Renal pelvis (tissue), 4 donors: ENCODE measurements around the gene RBM39. TPM values are rescaled to one million over a fixed set of nuclear protein-coding genes. Genes with fewer than 3 reads are reported as not detected.
"Not testable (repeated sequence)": the region's sequence is repeated elsewhere in the genome, so short reads cannot be mapped to it uniquely, and the experiment has no call there.

Experiments
- DNase-seq: peaks from one replicate; pipeline ENCODE4 v3.0.0-alpha.2; 2013
- polyA plus RNA-seq, 3 donors: library from polyadenylated mRNA; unstranded; fragments of 120-200 nt; gene quantifications; one replicate each; pipeline ENCODE4 v1.2.1, GENCODE V29; 2013; ENCODE audit not compliant: insufficient read length in 3 of 3

Gene RBM39
- polyA plus RNA-seq, 3 donors: 540 to 689 (median 646) TPM

DNA sequence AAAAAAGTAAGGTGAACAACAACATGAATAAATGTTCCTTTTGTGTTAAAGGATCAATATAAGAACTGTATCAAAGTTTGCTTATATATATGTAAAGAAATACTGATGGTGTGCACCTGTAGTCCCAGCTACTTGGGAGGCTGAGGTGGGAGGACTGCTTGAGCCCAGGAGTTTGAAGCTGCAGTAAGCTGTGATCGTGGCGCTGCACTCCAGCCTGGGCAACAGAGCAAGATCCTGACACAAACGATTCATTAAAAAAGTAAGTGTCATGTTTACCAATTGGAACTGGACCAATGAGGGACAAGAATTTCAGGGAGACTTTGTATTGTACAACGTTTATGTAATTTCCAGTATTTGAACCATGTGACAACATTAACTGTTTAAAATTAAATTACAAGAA, 24.8 kb upstream of the RBM39 start:
- no peak for DNase-seq

DNA sequence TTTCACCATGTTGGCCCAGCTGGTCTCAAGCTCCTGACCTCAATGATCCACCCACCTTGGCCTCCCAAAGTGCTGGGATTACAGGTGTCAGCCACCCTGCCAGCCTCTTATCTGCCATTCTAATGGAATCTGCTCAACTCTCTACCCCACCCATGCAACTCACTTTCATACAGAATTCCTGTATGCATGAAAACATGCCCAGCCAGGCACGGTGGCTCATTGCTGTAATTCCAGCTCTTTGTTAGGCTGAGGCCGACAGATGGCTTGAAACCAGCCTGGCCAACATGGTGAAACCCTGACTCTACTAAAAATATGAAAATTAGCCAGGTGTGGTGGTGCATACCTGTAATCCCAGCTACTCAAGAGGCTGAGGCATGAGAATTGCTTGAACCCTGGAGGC, 22.9 kb upstream of the RBM39 start:
- DNase-seq: not testable (repeated sequence)

DNA sequence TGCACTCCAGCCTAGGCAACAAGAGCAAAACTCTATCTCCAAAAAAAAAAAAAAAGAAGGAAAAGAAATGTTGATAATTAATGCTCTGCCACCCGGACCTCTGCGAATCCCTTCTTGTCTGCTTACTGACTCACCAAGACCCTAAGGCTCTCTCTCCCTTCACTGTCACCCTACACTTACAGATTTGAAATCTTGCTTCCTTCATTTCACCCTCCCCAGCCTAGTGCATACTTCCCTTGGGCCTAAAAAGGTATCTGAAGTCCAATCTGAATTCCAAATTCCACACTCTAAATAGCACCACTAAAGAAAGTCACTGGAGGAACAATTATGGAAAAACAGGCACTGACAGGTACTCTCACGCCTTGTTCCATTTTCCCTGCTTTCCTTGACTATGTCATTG, 20.4 kb upstream of the RBM39 start:
- no peak for DNase-seq

DNA sequence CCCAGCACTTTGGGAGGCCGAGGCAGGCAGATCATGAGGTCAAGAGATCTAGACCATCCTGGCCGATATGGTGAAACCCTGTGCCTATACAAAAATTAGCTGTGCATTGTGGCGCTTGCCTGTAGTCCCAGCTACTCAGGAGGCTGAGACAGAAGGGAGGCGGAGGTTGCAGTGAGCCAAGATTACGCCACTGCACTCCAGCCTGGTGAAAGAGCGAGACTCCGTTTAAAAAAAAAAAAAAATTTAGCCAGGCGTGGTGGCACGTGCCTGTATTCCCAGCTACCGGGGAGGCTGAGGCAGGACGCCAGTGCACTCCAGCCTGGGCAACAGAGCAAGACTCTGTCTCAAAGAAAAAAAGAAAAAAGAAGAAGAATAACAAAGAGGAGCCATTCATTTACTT, 19.5 kb upstream of the RBM39 start:
- not testable (repeated sequence) for DNase-seq

DNA sequence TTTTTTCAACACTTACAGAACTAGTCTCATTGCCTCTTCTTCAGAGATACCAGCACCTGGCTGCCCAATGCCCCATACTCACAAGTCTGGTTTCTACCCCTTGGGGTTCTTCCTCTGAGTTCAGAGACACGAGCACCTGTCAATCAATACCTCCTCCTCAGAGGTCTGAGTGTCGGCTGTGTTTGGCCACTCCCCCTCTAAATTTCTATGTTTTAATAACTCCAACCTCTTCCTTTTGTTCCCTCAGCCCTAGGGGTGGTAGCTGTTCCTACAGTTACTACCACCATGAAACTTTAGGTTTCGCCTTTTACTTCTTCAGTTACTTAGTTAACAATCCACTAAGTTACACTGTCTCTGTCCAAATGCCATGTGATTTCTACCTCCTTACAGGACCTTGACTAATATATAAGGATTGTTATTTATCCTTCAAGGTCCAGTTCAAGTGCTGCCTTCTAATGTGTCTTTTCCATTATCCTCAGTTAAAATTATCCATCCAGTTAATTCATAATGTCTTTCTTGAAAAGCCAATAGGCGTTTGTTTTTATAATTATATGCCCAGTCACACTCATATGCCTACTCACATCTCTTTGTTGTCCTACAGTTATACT, 15.1 kb upstream of the RBM39 start:
- DNase-seq: no peak

DNA sequence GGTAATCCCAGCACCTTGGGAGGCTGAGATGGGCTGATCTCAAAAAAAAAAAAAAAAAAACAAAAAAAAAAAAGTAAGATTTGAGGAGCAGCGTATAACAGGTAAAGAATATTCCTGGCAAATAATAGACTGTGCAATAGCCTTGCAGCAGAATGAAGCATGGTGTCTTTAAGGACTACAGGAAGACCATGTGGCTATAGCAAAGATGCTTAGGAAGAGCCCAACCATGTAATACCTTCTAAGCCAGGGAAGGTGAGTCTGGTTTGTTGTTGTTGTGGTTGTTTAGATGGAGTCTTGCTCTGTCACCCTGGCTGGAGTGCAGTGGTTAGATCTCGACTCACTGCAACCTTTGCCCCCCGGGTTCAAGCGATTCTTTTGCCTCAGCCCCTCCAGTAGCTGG, 14.3 kb upstream of the RBM39 start:
- DNase-seq: no peak

DNA sequence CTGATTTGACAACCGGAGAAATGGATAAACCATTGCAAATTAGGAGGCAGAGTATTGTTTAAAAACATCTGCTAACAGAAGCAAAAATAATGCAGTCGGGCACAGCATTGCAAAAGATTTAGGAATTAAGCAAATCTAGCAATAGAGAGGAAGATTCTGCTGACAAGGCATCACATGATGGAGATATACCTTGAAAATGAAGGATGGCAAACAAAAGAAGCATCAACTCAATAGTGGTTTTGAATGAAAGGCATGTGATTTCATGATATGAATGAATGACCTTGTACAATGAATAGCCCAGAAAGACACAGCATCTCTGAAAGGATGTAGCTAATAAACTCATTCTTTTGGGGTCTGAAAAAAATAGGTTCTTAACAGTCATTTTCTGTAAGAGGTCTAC, 8.6 kb upstream of the RBM39 start:
- DNase-seq: no peak

DNA sequence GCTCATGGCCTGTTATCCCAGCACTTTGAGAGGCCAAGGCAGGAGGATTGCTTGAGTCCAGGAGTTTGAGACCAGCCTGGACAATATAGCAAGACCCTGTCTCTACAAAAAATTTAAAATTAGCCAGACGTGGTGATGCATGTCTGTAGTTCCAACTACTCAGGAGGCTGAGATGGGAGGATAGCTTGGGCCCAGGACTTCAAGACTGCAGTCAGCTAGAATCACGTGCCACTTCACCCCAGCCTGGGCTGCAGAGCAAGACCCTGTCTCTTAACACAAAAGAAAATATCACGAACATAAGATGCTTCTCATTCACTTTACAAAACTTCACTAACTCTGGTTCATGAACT, 2.4 kb upstream of the RBM39 start:
- DNase-seq: not testable (repeated sequence)

DNA sequence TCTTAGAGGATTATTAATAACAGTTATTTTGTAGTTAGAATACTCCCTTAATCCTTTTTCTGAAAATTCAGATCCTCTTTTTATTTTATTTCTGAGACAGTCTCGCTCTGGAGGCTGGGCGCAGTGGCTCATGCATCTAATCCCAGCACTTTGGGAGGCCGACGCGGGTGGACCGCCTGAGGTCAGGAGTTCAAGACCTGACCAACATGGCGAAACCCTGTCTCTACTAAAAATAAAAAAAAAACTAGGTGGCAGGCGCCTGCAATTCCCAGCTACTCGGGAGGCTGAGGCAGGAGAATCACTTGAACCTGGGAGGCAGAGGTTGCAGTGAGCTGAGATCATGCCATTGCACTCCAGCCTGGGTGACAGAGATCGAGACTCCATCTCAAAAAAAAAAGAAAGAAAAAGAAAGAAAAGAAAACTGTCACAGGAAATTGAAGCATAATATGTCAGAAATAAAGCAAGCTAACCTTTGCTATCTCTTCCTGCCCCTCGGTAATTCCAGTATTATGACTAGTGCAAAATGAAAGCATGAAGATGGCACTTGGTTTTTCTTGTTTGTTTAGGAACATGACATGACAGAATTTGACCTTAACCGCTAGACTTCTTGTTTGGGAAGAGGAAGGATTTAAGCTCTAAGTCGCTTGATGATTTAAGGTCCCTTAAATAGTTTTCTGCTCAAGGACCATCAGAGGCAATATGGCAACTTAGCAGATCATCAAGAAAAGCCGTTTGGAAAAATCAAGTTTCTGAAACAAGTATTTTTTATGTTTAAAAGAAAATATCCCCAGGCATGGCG, 1.8 kb upstream of the RBM39 start:
- no peak for DNase-seq

DNA sequence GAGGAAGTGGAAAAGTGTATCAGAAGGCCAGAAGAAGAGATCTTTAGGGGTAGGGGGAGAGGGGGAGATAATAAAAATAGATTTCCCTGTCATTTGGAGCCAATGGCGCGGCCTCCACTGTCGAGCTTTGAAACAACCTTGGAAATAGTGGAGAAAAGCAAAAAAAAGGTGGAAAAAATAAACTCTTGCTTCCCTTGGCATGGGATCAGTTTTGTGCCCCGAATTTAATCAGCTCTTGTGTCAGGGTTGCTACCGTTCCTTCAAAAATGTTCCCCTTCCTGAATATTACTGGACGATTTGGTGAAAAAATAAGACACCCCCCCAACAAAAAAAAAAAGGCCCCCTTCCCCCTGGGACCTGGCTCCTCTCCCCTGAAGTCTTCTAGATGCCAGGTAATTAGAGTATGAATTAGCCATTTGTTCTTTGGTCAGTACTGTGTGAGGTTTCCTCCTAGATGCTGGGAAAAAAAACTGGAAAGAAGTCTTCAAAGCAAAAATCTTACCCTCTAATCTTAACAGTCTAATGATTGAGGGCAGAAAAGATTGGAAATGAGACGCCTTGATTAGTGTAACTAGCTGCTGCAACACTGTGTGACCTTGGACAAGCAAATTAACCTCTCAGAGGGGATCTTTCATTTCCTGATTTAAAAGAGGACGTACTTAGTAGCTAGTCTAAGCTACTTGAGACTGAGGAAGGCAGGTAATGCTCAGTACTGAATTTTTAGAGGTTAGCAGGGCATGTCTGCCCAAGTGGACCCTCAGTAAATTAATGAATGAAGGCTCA, 872 bp upstream of the RBM39 start:
- DNase-seq: peak; percentile 27

DNA sequence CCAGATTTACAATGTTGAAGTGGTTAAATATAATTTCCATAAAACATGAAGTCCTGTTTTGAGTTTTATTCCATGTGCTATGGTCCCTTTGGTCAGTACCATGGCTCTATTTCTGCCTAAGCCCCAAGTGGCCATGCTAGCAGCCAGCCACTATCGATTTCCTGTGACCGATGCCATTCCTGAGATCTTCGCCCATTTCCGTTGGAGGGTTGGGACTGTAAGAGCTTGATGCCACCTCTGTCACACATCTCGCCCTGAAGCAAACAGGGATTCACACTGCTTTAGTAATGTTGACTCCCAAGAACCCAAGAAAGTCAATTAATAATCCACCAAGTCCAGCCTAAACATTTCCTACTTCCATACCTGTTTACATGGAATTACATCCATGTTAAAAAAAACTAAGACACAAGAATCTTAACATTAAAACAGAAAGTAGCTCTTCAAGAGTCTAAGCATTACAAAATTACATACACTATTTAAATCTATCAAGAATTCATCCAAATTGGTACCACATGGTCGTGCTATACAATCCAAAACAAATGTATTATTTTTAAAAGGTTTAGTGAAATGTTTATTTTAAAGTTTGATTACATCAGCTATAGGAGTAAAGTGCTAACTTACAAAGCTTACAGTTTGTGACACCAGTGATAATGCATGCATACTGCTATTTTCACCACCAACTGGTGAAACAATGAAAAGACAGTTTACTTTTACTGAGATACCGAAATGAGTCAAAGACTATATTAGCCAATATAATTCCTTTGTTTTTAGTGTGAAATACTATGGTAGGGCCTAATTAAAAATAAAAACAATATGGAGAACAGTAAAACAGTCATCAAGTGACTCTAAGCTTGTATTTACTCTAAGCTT, 2.5 kb downstream of the RBM39 start:
- DNase-seq: no peak

DNA sequence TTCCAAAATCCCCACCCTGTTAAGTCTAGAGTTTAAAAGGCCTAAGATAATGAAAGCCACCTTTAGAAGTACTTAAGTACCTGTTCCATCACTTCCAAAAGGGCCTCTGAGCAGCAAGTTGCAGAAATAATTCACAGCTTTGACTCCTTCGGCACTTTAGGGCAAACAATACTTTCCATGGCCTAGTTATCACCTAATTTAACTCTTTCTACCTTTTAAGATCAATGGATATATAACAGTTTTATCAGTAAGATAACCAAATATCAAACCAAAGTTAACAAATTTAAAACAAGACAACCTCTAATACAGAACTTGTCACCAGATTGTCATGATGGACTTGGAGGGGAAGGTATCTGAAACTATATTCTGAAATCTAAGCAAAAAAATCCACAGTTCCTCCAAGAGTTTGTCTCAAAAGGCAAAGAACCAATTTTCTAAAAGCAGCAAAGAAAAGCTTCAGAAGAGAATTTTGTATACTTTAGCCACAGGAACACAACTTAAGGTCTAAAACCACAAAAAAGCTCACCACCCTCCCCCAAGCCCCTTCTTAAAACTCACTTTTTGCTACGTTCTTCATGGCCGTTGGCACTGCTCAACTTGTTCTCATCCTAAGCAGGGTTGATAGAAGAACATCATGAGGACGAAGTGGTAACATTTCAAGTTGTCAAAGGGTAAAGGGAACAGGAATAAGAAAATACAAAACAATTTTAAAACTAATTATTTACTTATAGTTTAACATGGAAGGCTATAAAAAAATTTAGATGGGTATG, 3.5 kb downstream of the RBM39 start:
- DNase-seq: no peak

DNA sequence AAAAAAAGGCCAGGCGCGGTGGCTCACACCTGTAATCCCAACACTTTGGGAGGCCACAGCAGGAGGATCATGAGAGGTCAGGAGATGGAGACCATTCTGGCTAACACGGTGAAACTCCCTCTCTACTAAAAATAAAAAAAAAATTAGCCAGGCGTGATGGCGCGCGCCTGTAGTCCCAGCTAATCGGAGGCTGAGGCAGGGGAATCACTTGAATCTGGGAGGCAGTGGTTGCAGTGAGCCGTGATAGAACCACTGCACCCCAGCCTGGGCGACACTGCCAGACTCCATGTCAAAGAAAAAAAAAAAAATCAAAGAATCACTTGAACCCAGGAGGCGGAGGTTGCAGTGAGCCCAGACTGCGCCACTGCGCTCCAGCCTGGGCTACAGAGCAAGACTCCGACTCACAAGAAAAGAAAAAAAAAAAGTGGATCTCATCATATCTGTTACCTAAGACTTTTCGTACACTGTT, 4.2 kb downstream of the RBM39 start:
- no peak for DNase-seq

DNA sequence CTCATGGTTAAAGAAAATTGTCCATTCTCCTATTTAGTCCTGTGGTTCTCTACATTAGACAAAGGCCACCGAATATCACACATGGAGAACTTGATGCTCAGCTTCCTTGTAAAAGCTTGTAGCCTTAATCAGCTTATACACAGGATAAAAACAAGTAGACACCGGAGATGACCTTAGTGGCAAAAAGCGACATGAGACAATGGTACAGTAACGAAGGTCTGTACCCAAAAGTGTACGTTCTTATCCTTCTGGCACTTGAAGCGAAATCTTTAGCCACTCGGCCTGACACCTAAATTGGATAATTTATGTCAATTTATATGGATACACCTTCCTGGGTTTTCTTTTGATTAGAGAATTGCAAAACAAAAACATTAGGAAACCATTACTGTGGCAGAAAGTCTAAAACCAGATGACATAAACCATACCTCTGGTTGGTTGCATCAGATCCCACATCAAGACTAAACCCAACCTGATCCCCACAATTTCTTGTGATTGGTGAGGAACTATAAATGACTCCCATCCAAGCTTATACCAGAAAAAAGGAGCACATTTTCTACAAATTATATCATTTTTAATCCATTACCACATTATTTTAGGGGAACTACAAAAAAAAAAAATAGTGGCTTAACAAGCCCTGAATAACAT, 6.1 kb downstream of the RBM39 start:
- DNase-seq: no peak

DNA sequence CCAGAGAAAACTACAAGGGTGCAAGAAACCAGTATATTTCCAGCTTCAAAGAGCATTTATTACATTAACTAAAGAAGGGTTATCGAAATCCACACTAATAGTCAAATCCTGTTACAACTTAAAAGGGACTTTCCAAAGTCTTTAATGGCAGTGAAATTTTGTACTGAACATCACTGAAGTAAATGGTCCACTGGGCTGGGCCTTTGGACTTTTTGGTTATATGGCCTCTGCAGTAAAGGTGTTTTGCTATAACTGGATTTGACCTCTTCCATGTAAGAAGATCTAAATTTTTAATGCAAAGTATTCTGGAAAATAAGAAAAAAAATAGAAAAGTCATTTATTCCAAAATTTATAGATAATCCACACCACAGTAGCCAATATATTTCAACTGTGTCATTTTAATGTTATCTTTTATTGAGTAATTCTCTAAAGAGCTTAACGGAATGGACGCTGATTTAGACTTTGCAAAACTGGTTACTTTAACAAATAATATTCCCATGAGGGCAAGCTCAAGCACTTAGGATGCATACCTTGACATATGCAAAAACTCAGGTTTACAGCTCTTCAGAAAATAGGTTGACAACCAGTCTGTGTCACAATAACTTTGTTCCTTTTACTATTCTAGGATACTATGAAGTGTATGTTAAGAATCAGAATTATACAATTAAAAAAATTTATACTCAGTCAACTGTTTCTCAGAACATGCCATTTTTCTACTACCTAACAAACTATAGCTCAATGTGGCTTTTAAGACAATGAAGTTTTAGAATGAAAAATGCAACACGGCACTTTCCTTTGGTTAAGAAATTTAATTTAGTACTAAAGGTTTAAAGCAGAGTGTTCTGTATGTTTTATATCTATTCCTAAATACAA, 7.0 kb downstream of the RBM39 start:
- DNase-seq: no peak

DNA sequence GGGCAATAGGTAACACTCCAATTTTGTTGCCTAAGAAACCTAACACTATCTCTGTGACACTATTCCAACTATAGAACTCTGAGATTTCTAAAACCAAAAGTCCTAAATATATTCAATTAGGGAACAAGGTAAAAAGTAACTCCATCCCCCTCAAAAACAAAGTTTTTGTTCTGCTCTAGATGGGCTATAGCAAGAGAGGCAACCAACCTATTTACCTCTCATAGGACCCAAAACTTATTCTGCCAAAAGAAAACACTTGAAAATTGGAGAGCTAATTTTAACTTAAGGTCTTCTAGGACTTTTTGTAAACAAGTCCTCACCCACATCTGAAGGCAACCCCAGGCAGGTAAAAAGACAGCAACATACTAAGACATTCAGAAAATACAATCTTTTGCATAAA, 7.7 kb downstream of the RBM39 start:
- no peak for DNase-seq

DNA sequence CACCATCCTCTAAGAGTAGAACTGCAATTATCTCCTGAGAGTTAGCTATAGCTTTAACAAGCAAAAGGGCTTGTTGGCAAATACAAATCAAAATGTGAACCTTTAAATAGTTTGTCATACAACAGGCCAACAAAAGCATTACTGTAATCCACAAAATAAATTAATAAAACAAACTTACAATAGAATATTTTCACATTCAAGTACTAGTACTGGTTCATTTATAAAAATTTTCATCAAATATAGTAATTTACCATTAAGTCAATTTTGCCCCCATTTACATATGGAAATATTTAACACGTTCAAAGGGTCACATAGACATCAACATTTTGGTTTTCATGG, 9.4 kb downstream of the RBM39 start:
- DNase-seq: no peak

DNA sequence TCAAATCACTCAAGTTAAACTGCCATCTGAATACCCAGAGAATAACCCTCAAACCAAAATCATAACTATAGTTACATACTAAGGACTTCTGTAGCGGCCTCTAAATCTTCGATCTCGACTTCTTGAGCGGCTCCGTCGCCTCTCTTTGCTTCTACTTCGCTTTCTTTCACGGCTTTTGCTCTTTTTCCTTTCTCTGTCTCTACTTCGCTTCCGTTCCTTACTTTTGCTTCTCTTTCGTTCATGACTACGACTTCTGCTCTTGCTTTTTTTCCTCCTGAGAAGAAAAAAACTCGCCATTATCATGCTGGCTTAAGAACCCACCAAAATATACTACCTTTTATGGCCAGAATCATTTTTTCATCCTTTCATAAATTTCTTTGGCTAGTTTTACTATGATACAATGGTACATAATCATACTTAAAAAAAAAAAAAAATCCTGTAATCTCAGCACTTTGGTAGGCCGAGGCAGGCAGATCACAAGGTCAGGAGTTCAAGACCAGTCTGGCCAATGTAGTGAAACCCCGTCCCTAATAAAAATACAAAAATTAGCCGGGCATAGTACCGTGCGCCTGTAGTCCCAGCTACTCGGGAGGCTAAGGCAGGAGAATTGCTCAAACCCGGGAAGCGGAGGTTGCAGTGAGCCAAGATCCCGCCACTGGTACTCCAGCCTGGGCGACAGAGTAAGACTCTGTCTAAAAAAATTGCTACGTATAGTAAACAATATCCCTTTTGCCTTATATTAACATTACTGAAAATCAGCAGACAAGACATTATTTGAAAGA, 10.0 kb downstream of the RBM39 start:
- DNase-seq: no peak

DNA sequence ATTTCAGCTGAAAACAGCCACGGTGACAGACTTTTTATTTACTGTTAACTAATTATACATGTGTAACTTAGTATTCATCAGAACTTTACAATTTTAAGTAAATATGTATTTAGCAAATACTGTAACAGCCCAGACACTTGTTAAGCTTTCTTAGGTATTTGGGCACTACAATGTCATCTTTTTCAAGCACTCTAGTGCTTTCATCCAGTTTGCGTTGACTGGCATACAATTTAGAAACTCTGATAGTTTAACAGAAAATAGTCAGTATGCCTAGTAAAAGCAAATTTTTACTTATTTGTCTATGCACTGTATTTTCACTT, 10.6 kb downstream of the RBM39 start:
- DNase-seq: no peak
